Measurements from ENCODE around the gene SV2C. TPM values are rescaled to one million over a fixed set of nuclear protein-coding genes. Genes with fewer than 3 reads are reported as not detected.

Gene SV2C
- total and polyA plus RNA-seq, 10 of the 15 experiments (the other 5 are each of a cell fraction or from before 2014, with no cell fraction given): under 0.01 to 1.1 (median 0.63) TPM

- no peak for FAIRE-seq
- peak; percentile 62 for ATAC-seq
- Histone ChIP-seq H3K79me2 (ENCODE audit: control insufficient read depth, insufficient read depth, low read length) (peaks cover 32% of the 10 kb centered on the region), H2AFZ (ENCODE audit: control insufficient read depth, low read depth, low read length) (peak overlapping the region; percentile 60), H3K9ac (ENCODE audit: control insufficient read depth, insufficient read depth, low read length) (peak overlapping the region; percentile 89), H3K36me3 (ENCODE audit: control insufficient read depth in 2 of 2, insufficient read depth in 2 of 2, low read length in 1 of 2) (no peaks in the 10 kb centered on the region), H3K9me3 (replicated peaks; ENCODE audit: control insufficient read depth, insufficient read depth, low read length) (no peaks in the 10 kb centered on the region), H3K4me1 (ENCODE audit: control insufficient read depth, insufficient read depth, low read length) (peaks cover 23% of the 10 kb centered on the region), H3K27ac (ENCODE audit: control insufficient read depth, insufficient read depth) (peak overlapping the region; percentile 91), H4K20me1 (ENCODE audit: control insufficient read depth, insufficient read depth) (no peaks in the 10 kb centered on the region), H3K4me3 (peak overlapping the region; percentile 86), H3K4me2 (ENCODE audit: control insufficient read depth, insufficient read depth) (peak overlapping the region; percentile 96), H3K27me3 (replicated peaks in 1 of 2; ENCODE audit: control insufficient read depth in 2 of 2, insufficient read depth in 2 of 2, low read length in 1 of 2) (no peaks in the 10 kb centered on the region)
- ChIA-PET SMC1A (ENCODE audit: uncharacterized antibody, unreplicated experiment) (interaction anchor here (1.0 to 7.7 kb wide), 12 partner anchors 12 to 372 kb away, joined by 3 to 81 read pairs (median 7); no protein-coding TSS in a partner anchor), POLR2A (interaction anchor here (0.6 to 1.5 kb wide), 8 partner anchors 20 to 236 kb away, joined by 3 to 9 read pairs (median 6); no protein-coding TSS in a partner anchor), CTCF (interaction anchor here (0.5 to 5.1 kb wide), 14 partner anchors 12 to 319 kb away, joined by 3 to 94 read pairs (median 4); no protein-coding TSS in a partner anchor), RAD21 (ENCODE audit: unreplicated experiment) (interaction anchor here (0.7 to 5.3 kb wide), 15 partner anchors 8 to 516 kb away, joined by 3 to 127 read pairs (median 5); no protein-coding TSS in a partner anchor)
- in situ Hi-C loops (cut with MboI): loop anchor here (10.0 kb wide), 1 partner anchor 372 kb away; no protein-coding TSS in a partner anchor
- peak; percentile 85 for DNase-seq (ENCODE audit: low read depth, low spot score)
- intact Hi-C loops (cut with micrococcal nuclease; ENCODE audit: unreplicated experiment): loop anchor here (2.0 to 10.0 kb wide), 5 partner anchors 52 to 332 kb away; no protein-coding TSS in a partner anchor
- WGBS (ENCODE audit: insufficient coverage, insufficient replicate concordance, low lambda C conversion rate, missing lambda C conversion rate): 3% methylated on average over 23 of the region's 25 CpGs
- BruUV-seq (replicated peaks): no TSS peak
- TF ChIP-seq ZNF274 (IDR thresholded peaks at IDR 0.05; ENCODE audit: insufficient read depth, insufficient read length) (no peak), CEBPZ (IDR thresholded peaks at IDR 0.05; ENCODE audit: low read depth, low read length) (no peak), CHD1 (IDR thresholded peaks at IDR 0.05; ENCODE audit: low read depth, low read length) (no peak), SREBF2 (IDR thresholded peaks at IDR 0.05; ENCODE audit: low read length) (no peak), HDGF (IDR thresholded peaks at IDR 0.05) (no peak), IKZF1 (conservative IDR thresholded peaks at IDR 0.05) (peak; percentile 3), NR2F1 (conservative IDR thresholded peaks at IDR 0.05) (no peak), CTCF (IDR thresholded peaks at IDR 0.05 in 2 of 3, conservative IDR thresholded peaks at IDR 0.05 in 1 of 3; ENCODE audit: control insufficient read depth in 2 of 3, extremely low read depth in 1 of 3, insufficient read depth in 1 of 3, low read depth in 3 of 3, low read length in 3 of 3) (0 out of 6 replicates have a peak, but pooled peaks of 1 of the 3 experiments have one; percentile 2), ZNF384 (IDR thresholded peaks at IDR 0.05; ENCODE audit: borderline replicate concordance, low read depth, low read length) (peak; percentile 87; the same call in 1 of the 2 replicates), POLR2AphosphoS2 (IDR thresholded peaks at IDR 0.05; ENCODE audit: low read depth, low read length) (no peak), KAT2A (conservative IDR thresholded peaks at IDR 0.05; ENCODE audit: control insufficient read depth, low read depth, low read length) (no peak), PML (IDR thresholded peaks at IDR 0.05; ENCODE audit: low read length) (no peak), MLLT1 (IDR thresholded peaks at IDR 0.05) (no peak), NFXL1 (IDR thresholded peaks at IDR 0.05; ENCODE audit: borderline replicate concordance) (no peak), ZZZ3 (IDR thresholded peaks at IDR 0.05; ENCODE audit: control insufficient read depth, insufficient read length, low read depth) (no peak), STAT3 (IDR thresholded peaks at IDR 0.05; ENCODE audit: low read depth, low read length) (no peak), EZH2 (IDR thresholded peaks at IDR 0.05; ENCODE audit: borderline replicate concordance, control insufficient read depth, low read depth, low read length) (no peak), IRF4 (IDR thresholded peaks at IDR 0.05; ENCODE audit: low read depth, low read length) (no peak)
Observed at GRCh38 chr5:76402251-76402885, 319.2 kb downstream of the SV2C start.
